ENCODE measurements around the gene SLC13A2. TPM values are rescaled to one million over a fixed set of nuclear protein-coding genes. Genes with fewer than 3 reads are reported as not detected.

The SLC13A2 gene
- total RNA-seq, 5 donors from 2014 or later (not counting 1 experiment from before 2014, with no cell fraction given): not detected

- no peak overlapping the region for H3K4me3 ChIP-seq (ENCODE audit: control insufficient read depth in 1 of 2, extremely low read depth in 1 of 2, low read length in 1 of 2)
- no peaks in the 10 kb centered on the region for H3K4me1 Mint-ChIP-seq
- no peaks in the 10 kb centered on the region for H3K36me3 Mint-ChIP-seq
- no peaks in the 10 kb centered on the region for H3K36me3 ChIP-seq (ENCODE audit: control insufficient read depth in 2 of 2, extremely low read depth in 1 of 2, insufficient read depth in 1 of 2, low read length in 1 of 2)
- no CpG with 5 or more reads among the region's 4 CpGs for WGBS (ENCODE audit: insufficient coverage)
- no peaks in the 10 kb centered on the region for H3K9me3 ChIP-seq
- no peaks in the 10 kb centered on the region for H3K4me1 ChIP-seq (ENCODE audit: control insufficient read depth in 1 of 2, extremely low read depth in 1 of 2, insufficient read depth in 2 of 2, low read length in 2 of 2)
- no peak for ATAC-seq (replicated peaks in 1 of 4)
- no peaks in the 10 kb centered on the region for H3K9me3 Mint-ChIP-seq
- H3K27ac Mint-ChIP-seq: no peak overlapping the region
- DNase-seq: no peak
- no peak overlapping the region for H3K27ac ChIP-seq (ENCODE audit: low read length)
- ChIA-PET POLR2A (no interaction called here), CTCF (no interaction called here)
- peaks cover 0 to 16% of the 10 kb centered on the region in 2 experiments for H3K27me3 ChIP-seq (replicated peaks in 1 of 2; ENCODE audit: control insufficient read depth in 2 of 2, extremely low read depth in 1 of 2, insufficient read depth in 2 of 2, low read length in 1 of 2)
- H3K4me3 Mint-ChIP-seq: no peak overlapping the region
- H3K27me3 Mint-ChIP-seq: peaks cover 0 to 6% of the 10 kb centered on the region in 2 donors
These were observed 56.8 kb downstream of the SLC13A2 start for GRCh38 chr17:28530250-28530649.

GRCh38 chr17:28530926-28531325 lies 57.5 kb downstream of the SLC13A2 start:
- no peaks in the 10 kb centered on the region for H3K9me3 Mint-ChIP-seq
- H3K9me3 ChIP-seq: no peaks in the 10 kb centered on the region
- no CpG with 5 or more reads among the region's 7 CpGs for WGBS (ENCODE audit: insufficient coverage)
- peaks cover 0 to 16% of the 10 kb centered on the region in 2 experiments for H3K27me3 ChIP-seq (replicated peaks in 1 of 2; ENCODE audit: control insufficient read depth in 2 of 2, extremely low read depth in 1 of 2, insufficient read depth in 2 of 2, low read length in 1 of 2)
- no peaks in the 10 kb centered on the region for H3K36me3 ChIP-seq (ENCODE audit: control insufficient read depth in 2 of 2, extremely low read depth in 1 of 2, insufficient read depth in 1 of 2, low read length in 1 of 2)
- H3K4me3 ChIP-seq (ENCODE audit: control insufficient read depth in 1 of 2, extremely low read depth in 1 of 2, low read length in 1 of 2): no peak overlapping the region
- no peaks in the 10 kb centered on the region for H3K4me1 ChIP-seq (ENCODE audit: control insufficient read depth in 1 of 2, extremely low read depth in 1 of 2, insufficient read depth in 2 of 2, low read length in 2 of 2)
- H3K4me3 Mint-ChIP-seq: no peak overlapping the region
- ChIA-PET CTCF (no interaction called here), POLR2A (no interaction called here)
- ATAC-seq (replicated peaks in 1 of 4) (no peak), DNase-seq (no peak)
- H3K27ac ChIP-seq (ENCODE audit: low read length): no peak overlapping the region
- H3K36me3 Mint-ChIP-seq: no peaks in the 10 kb centered on the region
- H3K4me1 Mint-ChIP-seq: no peaks in the 10 kb centered on the region
- H3K27me3 Mint-ChIP-seq: peaks cover 0 to 6% of the 10 kb centered on the region in 2 donors
- H3K27ac Mint-ChIP-seq: no peak overlapping the region

GRCh38 chr17:28532050-28532960 lies 58.9 kb downstream of the SLC13A2 start:
- Histone ChIP-seq H3K4me3 (ENCODE audit: control insufficient read depth in 1 of 2, extremely low read depth in 1 of 2, low read length in 1 of 2) (no peak overlapping the region), H3K27me3 (replicated peaks in 1 of 2; ENCODE audit: control insufficient read depth in 2 of 2, extremely low read depth in 1 of 2, insufficient read depth in 2 of 2, low read length in 1 of 2) (peaks cover 0 to 17% of the 10 kb centered on the region in 2 experiments), H3K36me3 (ENCODE audit: control insufficient read depth in 2 of 2, extremely low read depth in 1 of 2, insufficient read depth in 1 of 2, low read length in 1 of 2) (no peaks in the 10 kb centered on the region), H3K27ac (ENCODE audit: low read length) (no peak overlapping the region), H3K9me3 (no peaks in the 10 kb centered on the region), H3K4me1 (ENCODE audit: control insufficient read depth in 1 of 2, extremely low read depth in 1 of 2, insufficient read depth in 2 of 2, low read length in 2 of 2) (no peaks in the 10 kb centered on the region)
- CTCF ChIA-PET: no interaction called here
- Mint-ChIP-seq H3K9me3 (no peaks in the 10 kb centered on the region), H3K4me1 (no peaks in the 10 kb centered on the region), H3K27me3 (peaks cover 0 to 6% of the 10 kb centered on the region in 2 donors), H3K36me3 (no peaks in the 10 kb centered on the region), H3K27ac (no peak overlapping the region), H3K4me3 (no peak overlapping the region)
- WGBS (ENCODE audit: insufficient coverage): 97% methylated on average over 4 of the region's 7 CpGs
- ATAC-seq (replicated peaks in 1 of 4) (no peak), DNase-seq (no peak)
- POLR2A ChIA-PET: no interaction called here

GRCh38 chr17:28533091-28533807 lies 59.8 kb downstream of the SLC13A2 start:
- H3K4me3 ChIP-seq (ENCODE audit: control insufficient read depth in 1 of 2, extremely low read depth in 1 of 2, low read length in 1 of 2): no peak overlapping the region
- no peaks in the 10 kb centered on the region for H3K36me3 Mint-ChIP-seq
- peaks cover 0 to 6% of the 10 kb centered on the region in 2 donors for H3K27me3 Mint-ChIP-seq
- ChIA-PET CTCF (no interaction called here), POLR2A (no interaction called here)
- H3K27ac Mint-ChIP-seq: no peak overlapping the region
- no peak overlapping the region for H3K4me3 Mint-ChIP-seq
- no peak for DNase-seq
- no peaks in the 10 kb centered on the region for H3K4me1 ChIP-seq (ENCODE audit: control insufficient read depth in 1 of 2, extremely low read depth in 1 of 2, insufficient read depth in 2 of 2, low read length in 2 of 2)
- no peaks in the 10 kb centered on the region for H3K9me3 ChIP-seq
- H3K27me3 ChIP-seq (replicated peaks in 1 of 2; ENCODE audit: control insufficient read depth in 2 of 2, extremely low read depth in 1 of 2, insufficient read depth in 2 of 2, low read length in 1 of 2): peaks cover 0 to 19% of the 10 kb centered on the region in 2 experiments
- no peak for ATAC-seq (replicated peaks in 1 of 4)
- 79% methylated on average over 14 of the region's 16 CpGs for WGBS (ENCODE audit: insufficient coverage)
- H3K36me3 ChIP-seq (ENCODE audit: control insufficient read depth in 2 of 2, extremely low read depth in 1 of 2, insufficient read depth in 1 of 2, low read length in 1 of 2): no peaks in the 10 kb centered on the region
- no peaks in the 10 kb centered on the region for H3K4me1 Mint-ChIP-seq
- H3K9me3 Mint-ChIP-seq: no peaks in the 10 kb centered on the region
- no peak overlapping the region for H3K27ac ChIP-seq (ENCODE audit: low read length)

GRCh38 chr17:28534740-28535375 lies 61.4 kb downstream of the SLC13A2 start:
- H3K9me3 ChIP-seq: no peaks in the 10 kb centered on the region
- no peak for ATAC-seq (replicated peaks in 1 of 4)
- H3K4me3 ChIP-seq (ENCODE audit: control insufficient read depth in 1 of 2, extremely low read depth in 1 of 2, low read length in 1 of 2): no peak overlapping the region
- H3K9me3 Mint-ChIP-seq: no peaks in the 10 kb centered on the region
- peaks cover 0 to 6% of the 10 kb centered on the region in 2 donors for H3K27me3 Mint-ChIP-seq
- H3K27ac ChIP-seq (ENCODE audit: low read length): no peak overlapping the region
- ChIA-PET POLR2A (interaction anchor here in 1 of 2 donors (0.5 kb wide), 1 partner anchor 176 kb away, joined by 10 read pairs; no protein-coding TSS in a partner anchor), CTCF (no interaction called here)
- peaks cover 0 to 15% of the 10 kb centered on the region in 2 experiments for H3K27me3 ChIP-seq (replicated peaks in 1 of 2; ENCODE audit: control insufficient read depth in 2 of 2, extremely low read depth in 1 of 2, insufficient read depth in 2 of 2, low read length in 1 of 2)
- H3K27ac Mint-ChIP-seq: no peak overlapping the region
- WGBS (ENCODE audit: insufficient coverage): 79% methylated on average over 6 of the region's 11 CpGs
- no peaks in the 10 kb centered on the region for H3K36me3 Mint-ChIP-seq
- no peak for DNase-seq
- H3K4me1 Mint-ChIP-seq: no peaks in the 10 kb centered on the region
- H3K4me1 ChIP-seq (ENCODE audit: control insufficient read depth in 1 of 2, extremely low read depth in 1 of 2, insufficient read depth in 2 of 2, low read length in 2 of 2): no peaks in the 10 kb centered on the region
- H3K36me3 ChIP-seq (ENCODE audit: control insufficient read depth in 2 of 2, extremely low read depth in 1 of 2, insufficient read depth in 1 of 2, low read length in 1 of 2): no peaks in the 10 kb centered on the region
- no peak overlapping the region for H3K4me3 Mint-ChIP-seq

GRCh38 chr17:28536532-28537218 lies 63.2 kb downstream of the SLC13A2 start:
- ATAC-seq (replicated peaks in 1 of 4): no peak
- H3K4me3 Mint-ChIP-seq: no peak overlapping the region
- peaks cover 0 to 4% of the 10 kb centered on the region in 2 donors for H3K27me3 Mint-ChIP-seq
- Histone ChIP-seq H3K4me1 (ENCODE audit: control insufficient read depth in 1 of 2, extremely low read depth in 1 of 2, insufficient read depth in 2 of 2, low read length in 2 of 2) (no peaks in the 10 kb centered on the region), H3K36me3 (ENCODE audit: control insufficient read depth in 2 of 2, extremely low read depth in 1 of 2, insufficient read depth in 1 of 2, low read length in 1 of 2) (no peaks in the 10 kb centered on the region), H3K27ac (ENCODE audit: low read length) (no peak overlapping the region), H3K9me3 (no peaks in the 10 kb centered on the region), H3K27me3 (replicated peaks in 1 of 2; ENCODE audit: control insufficient read depth in 2 of 2, extremely low read depth in 1 of 2, insufficient read depth in 2 of 2, low read length in 1 of 2) (peaks cover 0 to 8% of the 10 kb centered on the region in 2 experiments), H3K4me3 (ENCODE audit: control insufficient read depth in 1 of 2, extremely low read depth in 1 of 2, low read length in 1 of 2) (no peak overlapping the region)
- ChIA-PET POLR2A (no interaction called here), CTCF (no interaction called here)
- DNase-seq: no peak
- no peaks in the 10 kb centered on the region for H3K36me3 Mint-ChIP-seq
- WGBS (ENCODE audit: insufficient coverage): 66% methylated on average over 8 of the region's 9 CpGs
- no peak overlapping the region for H3K27ac Mint-ChIP-seq
- no peaks in the 10 kb centered on the region for H3K9me3 Mint-ChIP-seq
- H3K4me1 Mint-ChIP-seq: no peaks in the 10 kb centered on the region

Measured in T-cell (primary cell).